ENCODE measurements around the gene RPRD1A. TPM values are rescaled to one million over a fixed set of nuclear protein-coding genes. Genes with fewer than 3 reads are reported as not detected.

Gene RPRD1A
- total and polyA plus RNA-seq, 2 donors from 2014 or later = 25.9 to 42.4 TPM

DNA sequence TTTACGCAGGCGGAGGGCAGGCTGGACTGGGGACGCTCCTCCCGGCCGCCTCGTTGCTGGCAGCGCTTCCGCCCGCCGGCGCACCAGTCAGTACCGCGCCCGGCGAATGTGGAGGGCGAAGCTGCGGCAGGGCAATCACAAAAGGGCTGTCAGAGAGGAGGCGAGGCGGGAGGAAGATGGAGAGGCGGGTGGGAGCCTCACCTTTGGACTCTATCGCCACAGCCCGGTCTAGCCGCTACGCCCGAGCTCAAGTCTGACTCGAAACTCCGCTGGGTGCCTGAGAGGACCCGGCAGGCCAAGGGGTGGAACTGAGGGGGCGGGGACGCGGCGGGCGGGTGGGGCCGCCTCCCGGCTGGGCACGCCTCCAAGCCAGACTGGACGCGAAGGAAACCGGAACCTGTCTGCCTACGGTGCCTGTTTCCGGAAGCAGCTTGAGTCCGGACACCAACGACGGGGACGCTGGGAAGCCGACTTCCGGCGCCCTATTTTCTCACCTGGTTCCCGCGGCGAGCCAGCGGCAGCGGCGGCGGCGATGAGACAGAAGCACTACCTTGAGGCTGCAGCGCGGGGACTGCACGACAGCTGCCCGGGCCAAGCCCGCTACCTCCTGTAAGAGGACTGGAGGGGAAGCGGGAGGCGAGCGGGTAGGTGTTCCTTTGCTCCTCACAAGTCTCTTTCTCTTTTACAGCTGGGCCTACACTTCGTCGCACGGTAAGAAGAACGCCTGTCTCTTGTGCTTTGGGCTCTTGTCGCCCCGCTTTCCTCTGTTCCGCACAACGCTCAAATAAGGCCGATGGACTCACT, 95.0 kb downstream of the RPRD1A start, which contains the start of gene RMP24:
RMP24 (plus strand) TSS at position 483 of the 804 bp plus-strand sequence.
- Histone ChIP-seq H3K36me3 (ENCODE audit: control insufficient read depth in 2 of 3, insufficient read depth in 3 of 3, low read length in 3 of 3) (peaks cover 3 to 9% (median 6%) of the 10 kb centered on the region in 3 donors), H3K9ac (ENCODE audit: low read length in 3 of 3) (peak within 1 kb of the TSS; percentile 91 to 94 (median 92)), H3K4me3 (ENCODE audit: low read length in 3 of 3) (peak within 1 kb of the TSS; percentile 92 to 98 (median 95)), H3K27ac (ENCODE audit: low read depth in 2 of 2, low read length in 2 of 2) (peak within 1 kb of the TSS; percentile 85), H3K4me1 (ENCODE audit: control insufficient read depth in 2 of 3, insufficient read depth in 2 of 3, low read depth in 1 of 3, low read length in 3 of 3) (peaks cover 0 to 16% (median 7%) of the 10 kb centered on the region in 3 donors), H3K27me3 (ENCODE audit: control insufficient read depth, insufficient read depth, low read length) (no peaks in the 10 kb centered on the region), H3K9me3 (ENCODE audit: control insufficient read depth in 2 of 3, insufficient read depth in 1 of 3, low read length in 3 of 3) (no peaks in the 10 kb centered on the region)
- FAIRE-seq (no peak), DNase-seq (peak; percentile 97 to 98 (median 98))
- TF ChIP-seq, protein P1, sequence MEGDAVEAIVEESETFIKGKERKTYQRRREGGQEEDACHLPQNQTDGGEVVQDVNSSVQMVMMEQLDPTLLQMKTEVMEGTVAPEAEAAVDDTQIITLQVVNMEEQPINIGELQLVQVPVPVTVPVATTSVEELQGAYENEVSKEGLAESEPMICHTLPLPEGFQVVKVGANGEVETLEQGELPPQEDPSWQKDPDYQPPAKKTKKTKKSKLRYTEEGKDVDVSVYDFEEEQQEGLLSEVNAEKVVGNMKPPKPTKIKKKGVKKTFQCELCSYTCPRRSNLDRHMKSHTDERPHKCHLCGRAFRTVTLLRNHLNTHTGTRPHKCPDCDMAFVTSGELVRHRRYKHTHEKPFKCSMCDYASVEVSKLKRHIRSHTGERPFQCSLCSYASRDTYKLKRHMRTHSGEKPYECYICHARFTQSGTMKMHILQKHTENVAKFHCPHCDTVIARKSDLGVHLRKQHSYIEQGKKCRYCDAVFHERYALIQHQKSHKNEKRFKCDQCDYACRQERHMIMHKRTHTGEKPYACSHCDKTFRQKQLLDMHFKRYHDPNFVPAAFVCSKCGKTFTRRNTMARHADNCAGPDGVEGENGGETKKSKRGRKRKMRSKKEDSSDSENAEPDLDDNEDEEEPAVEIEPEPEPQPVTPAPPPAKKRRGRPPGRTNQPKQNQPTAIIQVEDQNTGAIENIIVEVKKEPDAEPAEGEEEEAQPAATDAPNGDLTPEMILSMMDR (IDR thresholded peaks at IDR 0.05; ENCODE audit: borderline replicate concordance, extremely low read depth, insufficient read depth) = no peak
- intact Hi-C loops (cut with DNase I) = no loop called here

DNA sequence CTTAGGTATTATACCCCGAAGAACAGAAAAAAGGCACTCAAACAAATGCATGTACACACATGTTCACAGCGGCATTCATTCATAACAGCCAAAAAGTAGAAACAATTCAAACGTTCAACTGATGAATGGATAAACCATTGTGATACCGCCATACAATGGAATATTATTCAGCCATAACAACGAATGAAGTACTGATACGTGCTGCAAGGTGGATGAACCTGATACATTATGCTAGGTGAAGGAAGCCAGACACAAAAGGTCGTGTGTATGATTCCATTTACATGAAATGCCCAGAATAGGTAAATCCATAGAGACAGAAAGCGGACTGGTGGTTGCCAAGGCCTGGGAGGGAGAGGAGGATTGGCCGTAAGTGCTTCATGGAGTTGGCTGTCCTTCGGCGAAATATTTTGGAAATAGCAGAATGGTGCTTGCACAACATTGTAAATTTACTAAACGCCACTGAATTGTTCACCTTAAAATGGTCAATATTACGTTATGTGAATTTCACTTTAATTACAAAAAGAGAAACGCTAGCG, 95.6 kb downstream of the RPRD1A start:
- intact Hi-C loops (cut with DNase I) = no loop called here
- FAIRE-seq (no peak), DNase-seq (peak in 1 of 5 donors; percentile 6)

DNA sequence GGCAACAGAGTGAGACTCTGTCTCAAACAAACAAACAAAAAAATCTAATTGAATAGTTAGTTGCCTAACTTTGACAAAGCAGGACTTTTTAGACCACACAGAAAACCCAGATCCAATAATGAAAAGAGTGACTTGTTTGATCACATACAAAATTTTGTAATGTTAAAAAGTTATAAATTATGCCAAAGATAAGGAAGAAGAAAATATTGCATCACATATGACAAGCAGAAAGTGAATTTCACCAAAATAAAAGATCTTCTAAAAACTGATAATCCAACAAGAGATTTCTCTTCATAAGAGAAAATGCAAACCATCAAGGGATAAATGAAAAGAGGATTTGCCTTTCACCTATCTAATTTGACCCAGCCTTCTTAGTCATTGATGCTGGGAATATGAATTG, 97.7 kb downstream of the RPRD1A start:
- TF ChIP-seq, protein P1 (IDR thresholded peaks at IDR 0.05; ENCODE audit: borderline replicate concordance, extremely low read depth, insufficient read depth) = no peak
- Histone ChIP-seq H3K4me1 (ENCODE audit: control insufficient read depth in 2 of 3, insufficient read depth in 2 of 3, low read depth in 1 of 3, low read length in 3 of 3) (peaks cover 0 to 16% (median 7%) of the 10 kb centered on the region in 3 donors), H3K27ac (ENCODE audit: low read depth in 2 of 2, low read length in 2 of 2) (no peak overlapping the region), H3K27me3 (ENCODE audit: control insufficient read depth, insufficient read depth, low read length) (no peaks in the 10 kb centered on the region), H3K9me3 (ENCODE audit: control insufficient read depth in 2 of 3, insufficient read depth in 1 of 3, low read length in 3 of 3) (no peaks in the 10 kb centered on the region), H3K4me3 (ENCODE audit: low read length in 3 of 3) (no peak overlapping the region), H3K36me3 (ENCODE audit: control insufficient read depth in 2 of 3, insufficient read depth in 3 of 3, low read length in 3 of 3) (no peaks in the 10 kb centered on the region), H3K9ac (ENCODE audit: low read length in 3 of 3) (no peak overlapping the region)
- intact Hi-C loops (cut with DNase I) = no loop called here
- DNase-seq (no peak), FAIRE-seq (no peak)

More for the DNA sequence above, 95.6 kb downstream of the RPRD1A start:
- H3K27ac ChIP-seq (ENCODE audit: low read depth in 2 of 2, low read length in 2 of 2) = peak overlapping the region; percentile 85
- H3K36me3 ChIP-seq (ENCODE audit: control insufficient read depth in 2 of 3, insufficient read depth in 3 of 3, low read length in 3 of 3) = peaks cover 3 to 5% (median 4%) of the 10 kb centered on the region in 3 donors
- H3K27me3 ChIP-seq (ENCODE audit: control insufficient read depth, insufficient read depth, low read length) = no peaks in the 10 kb centered on the region
- peak overlapping the region; percentile 77 to 95 (median 92) for H3K4me3 ChIP-seq (ENCODE audit: low read length in 3 of 3)
- TF ChIP-seq, protein P1 (IDR thresholded peaks at IDR 0.05; ENCODE audit: borderline replicate concordance, extremely low read depth, insufficient read depth) = no peak
- peaks cover 0 to 16% (median 7%) of the 10 kb centered on the region in 3 donors for H3K4me1 ChIP-seq (ENCODE audit: control insufficient read depth in 2 of 3, insufficient read depth in 2 of 3, low read depth in 1 of 3, low read length in 3 of 3)
- no peaks in the 10 kb centered on the region for H3K9me3 ChIP-seq (ENCODE audit: control insufficient read depth in 2 of 3, insufficient read depth in 1 of 3, low read length in 3 of 3)
- peak overlapping the region; percentile 63 to 94 (median 72) for H3K9ac ChIP-seq (ENCODE audit: low read length in 3 of 3)
